HL-60 (cell line): Measurements from ENCODE around the gene TBC1D22A.

Experiments
- DNase-seq, 2 experiments: peaks; one replicate each; pipeline ENCODE4 v3.0.0-alpha.2; 2010 to 2020; ENCODE audit warnings: low read depth in 1 of 2, low spot score in 1 of 2
- H3K27ac ChIP-seq: fragments of 250-450 bp; sonication (Bioruptor Pico); replicated peaks from 2 replicates; pipeline ENCODE4 v1.5.1; 2020; ENCODE audit warnings: mild to moderate bottlenecking, moderate library complexity
- H3K27me3 ChIP-seq: fragments of 250-450 bp; sonication (Bioruptor Pico); 2 replicates; pipeline ENCODE4 v1.5.1; 2021; ENCODE audit warnings: mild to moderate bottlenecking, moderate library complexity; ENCODE audit not compliant: insufficient read depth, poor library complexity, severe bottlenecking
- H3K4me3 ChIP-seq: replicated peaks from 2 replicates; pipeline ENCODE4 v1.5.1; 2011; ENCODE audit warnings: mild to moderate bottlenecking, control low read depth, low read length; ENCODE audit not compliant: insufficient read depth
- GABPA ChIP-seq: IDR thresholded peaks from 2 replicates; pipeline ENCODE4 v1.6.1; 2012; ENCODE audit warnings: low read depth
- POLR2AphosphoS5 ChIP-seq: IDR thresholded peaks from 2 replicates; pipeline ENCODE4 v1.6.1; 2012; ENCODE audit warnings: low read depth
- REST ChIP-seq: IDR thresholded peaks from 2 replicates; pipeline ENCODE4 v1.6.1; 2012; ENCODE audit warnings: low read depth; ENCODE audit not compliant: insufficient replicate concordance
- SPI1 ChIP-seq: IDR thresholded peaks from 2 replicates; pipeline ENCODE4 v1.6.1; 2012; ENCODE audit warnings: low read depth, mild to moderate bottlenecking, borderline replicate concordance
- TF ChIP-seq, protein P1 (sequence below): IDR thresholded peaks from one replicate; pipeline ENCODE4 v1.5.1; 2011; ENCODE audit warnings: low read length, control low read depth, inconsistent platforms; ENCODE audit not compliant: insufficient read depth

TBC1D22A gene

DNA sequence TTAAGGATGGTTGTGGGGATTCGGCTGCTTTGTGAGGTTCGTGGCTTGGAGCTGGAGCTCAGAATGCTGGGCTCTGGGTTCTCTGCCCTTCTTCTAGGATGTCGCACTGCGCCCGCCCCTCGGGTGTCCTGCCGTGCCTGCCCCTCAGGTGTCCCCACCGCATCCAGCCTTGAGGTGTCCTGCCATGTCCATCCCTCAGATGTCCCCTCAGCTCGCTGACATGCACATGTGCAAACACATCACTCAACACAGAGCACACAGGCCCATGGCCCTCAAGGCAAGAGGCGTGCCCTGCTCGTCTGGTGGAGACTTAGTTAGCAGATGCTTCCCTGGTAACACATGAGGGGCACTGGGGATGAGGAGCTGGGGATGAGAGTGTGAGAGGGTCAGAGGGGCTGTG is 359.3 kb downstream of the TBC1D22A start:
- DNase-seq = no peak
- no peak overlapping the region for H3K4me3 ChIP-seq
- no peak overlapping the region for H3K27ac ChIP-seq
- no peaks in the 10 kb centered on the region for H3K27me3 ChIP-seq
- TF ChIP-seq SPI1 = no peak
- no peak for TF ChIP-seq REST
- TF ChIP-seq, protein P1, sequence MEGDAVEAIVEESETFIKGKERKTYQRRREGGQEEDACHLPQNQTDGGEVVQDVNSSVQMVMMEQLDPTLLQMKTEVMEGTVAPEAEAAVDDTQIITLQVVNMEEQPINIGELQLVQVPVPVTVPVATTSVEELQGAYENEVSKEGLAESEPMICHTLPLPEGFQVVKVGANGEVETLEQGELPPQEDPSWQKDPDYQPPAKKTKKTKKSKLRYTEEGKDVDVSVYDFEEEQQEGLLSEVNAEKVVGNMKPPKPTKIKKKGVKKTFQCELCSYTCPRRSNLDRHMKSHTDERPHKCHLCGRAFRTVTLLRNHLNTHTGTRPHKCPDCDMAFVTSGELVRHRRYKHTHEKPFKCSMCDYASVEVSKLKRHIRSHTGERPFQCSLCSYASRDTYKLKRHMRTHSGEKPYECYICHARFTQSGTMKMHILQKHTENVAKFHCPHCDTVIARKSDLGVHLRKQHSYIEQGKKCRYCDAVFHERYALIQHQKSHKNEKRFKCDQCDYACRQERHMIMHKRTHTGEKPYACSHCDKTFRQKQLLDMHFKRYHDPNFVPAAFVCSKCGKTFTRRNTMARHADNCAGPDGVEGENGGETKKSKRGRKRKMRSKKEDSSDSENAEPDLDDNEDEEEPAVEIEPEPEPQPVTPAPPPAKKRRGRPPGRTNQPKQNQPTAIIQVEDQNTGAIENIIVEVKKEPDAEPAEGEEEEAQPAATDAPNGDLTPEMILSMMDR = no peak
- no peak for TF ChIP-seq POLR2AphosphoS5
- TF ChIP-seq GABPA = no peak

- no peak overlapping the region for H3K4me3 ChIP-seq
- H3K27me3 ChIP-seq = no peaks in the 10 kb centered on the region
- DNase-seq = no peak
- H3K27ac ChIP-seq = no peak overlapping the region
- no peak for TF ChIP-seq REST
- TF ChIP-seq, protein P1 = no peak
Measured at GRCh38 chr22:47122441-47123000, 360.1 kb downstream of the TBC1D22A start.

- TF ChIP-seq GABPA = no peak
- TF ChIP-seq POLR2AphosphoS5 = no peak
- TF ChIP-seq SPI1 = no peak
- TF ChIP-seq, protein P1 = no peak
- no peak for TF ChIP-seq REST
- no peak for DNase-seq
- H3K27me3 ChIP-seq = no peaks in the 10 kb centered on the region
- no peak overlapping the region for H3K27ac ChIP-seq
- H3K4me3 ChIP-seq = no peak overlapping the region
Measured at GRCh38 chr22:47123006-47123826, 360.8 kb downstream of the TBC1D22A start.
